ENCODE data around the gene SEPTIN10. TPM values are rescaled to one million over a fixed set of nuclear protein-coding genes. Genes with fewer than 3 reads are reported as not detected.

Gene SEPTIN10
- polyA plus RNA-seq, 3 donors, result 11.5 to 67.5 (median 42.7) TPM

- H3K27ac ChIP-seq (ENCODE audit: low read depth, low read length), result no peak overlapping the region
- WGBS, 3 donors, result 47 to 71% (median 67%) methylated on average over 20 of the region's 20 CpGs
Observed at GRCh38 chr2:109516445-109517117, 97.2 kb downstream of the SEPTIN10 start.

GRCh38 chr2:109514857-109515256 is 98.9 kb downstream of the SEPTIN10 start:
- 91 to 97% (median 95%) methylated on average over 5 of the region's 5 CpGs for WGBS, 3 donors

GRCh38 chr2:109513749-109514588 is 99.8 kb downstream of the SEPTIN10 start:
- H3K27ac ChIP-seq (ENCODE audit: low read depth, low read length), result no peak overlapping the region
- WGBS, 3 donors, result 55 to 59% (median 59%) methylated on average over 20 of the region's 20 CpGs

More at GRCh38 chr2:109514857-109515256, 98.9 kb downstream of the SEPTIN10 start:
- no peak overlapping the region for H3K27ac ChIP-seq (ENCODE audit: low read depth, low read length)

GRCh38 chr2:109513230-109513629 is 100.5 kb downstream of the SEPTIN10 start:
- no peak overlapping the region for H3K27ac ChIP-seq (ENCODE audit: low read depth, low read length)
- WGBS, 3 donors, result 90 to 95% (median 95%) methylated on average over 5 of the region's 5 CpGs

GRCh38 chr2:109512076-109512475 is 101.7 kb downstream of the SEPTIN10 start:
- H3K27ac ChIP-seq (ENCODE audit: low read depth, low read length), result no peak overlapping the region
- 74 to 96% (median 80%) methylated on average over 5 of the region's 5 CpGs for WGBS, 3 donors

- 67 to 85% (median 79%) methylated on average over 3 of the region's 3 CpGs for WGBS, 3 donors
- no peak overlapping the region for H3K27ac ChIP-seq (ENCODE audit: low read depth, low read length)
Observed at GRCh38 chr2:109511168-109511567, 102.6 kb downstream of the SEPTIN10 start.

- WGBS, 3 donors, result 44 to 56% (median 52%) methylated on average over 19 of the region's 19 CpGs
- no peak overlapping the region for H3K27ac ChIP-seq (ENCODE audit: low read depth, low read length)
Observed at GRCh38 chr2:109510136-109511028, 103.4 kb downstream of the SEPTIN10 start.

- H3K27ac ChIP-seq (ENCODE audit: low read depth, low read length), result no peak overlapping the region
- WGBS, 3 donors, result 64 to 72% (median 71%) methylated on average over 8 of the region's 8 CpGs
Observed at GRCh38 chr2:109508556-109508955, 105.2 kb downstream of the SEPTIN10 start.

GRCh38 chr2:109507828-109508227 is 105.9 kb downstream of the SEPTIN10 start:
- WGBS, 3 donors, result 61 to 75% (median 74%) methylated on average over 6 of the region's 6 CpGs

GRCh38 chr2:109507217-109507616 is 106.5 kb downstream of the SEPTIN10 start:
- 31 to 69% (median 38%) methylated on average over 7 of the region's 7 CpGs for WGBS, 3 donors

More at GRCh38 chr2:109507828-109508227, 105.9 kb downstream of the SEPTIN10 start:
- H3K27ac ChIP-seq (ENCODE audit: low read depth, low read length), result no peak overlapping the region

GRCh38 chr2:109503191-109503590 is 110.6 kb downstream of the SEPTIN10 start:
- WGBS, 3 donors, result 56 to 71% (median 60%) methylated on average over 5 of the region's 5 CpGs
- H3K27ac ChIP-seq (ENCODE audit: low read depth, low read length), result no peak overlapping the region

More at GRCh38 chr2:109507217-109507616, 106.5 kb downstream of the SEPTIN10 start:
- H3K27ac ChIP-seq (ENCODE audit: low read depth, low read length), result no peak overlapping the region

GRCh38 chr2:109501461-109501860 is 112.3 kb downstream of the SEPTIN10 start:
- 91 to 95% (median 93%) methylated on average over 21 of the region's 21 CpGs for WGBS, 3 donors
- no peak overlapping the region for H3K27ac ChIP-seq (ENCODE audit: low read depth, low read length)

- WGBS, 3 donors, result 91 to 95% (median 92%) methylated on average over 8 of the region's 8 CpGs
- H3K27ac ChIP-seq (ENCODE audit: low read depth, low read length), result no peak overlapping the region
Observed at GRCh38 chr2:109500910-109501309, 112.9 kb downstream of the SEPTIN10 start.

- H3K27ac ChIP-seq (ENCODE audit: low read depth, low read length), result no peak overlapping the region
- WGBS, 3 donors, result 26 to 50% (median 31%) methylated on average over 5 of the region's 5 CpGs
Observed at GRCh38 chr2:109499566-109499965, 114.2 kb downstream of the SEPTIN10 start.

GRCh38 chr2:109498906-109499305 is 114.9 kb downstream of the SEPTIN10 start:
- no peak overlapping the region for H3K27ac ChIP-seq (ENCODE audit: low read depth, low read length)
- WGBS, 3 donors, result 86 to 91% (median 88%) methylated on average over 15 of the region's 15 CpGs

GRCh38 chr2:109497911-109498870 is 115.6 kb downstream of the SEPTIN10 start:
- 58 to 79% (median 59%) methylated on average over 19 of the region's 19 CpGs for WGBS, 3 donors
- no peak overlapping the region for H3K27ac ChIP-seq (ENCODE audit: low read depth, low read length)

GRCh38 chr2:109497463-109497862 is 116.3 kb downstream of the SEPTIN10 start:
- WGBS, 3 donors, result 65 to 73% (median 67%) methylated on average over 8 of the region's 8 CpGs
- H3K27ac ChIP-seq (ENCODE audit: low read depth, low read length), result no peak overlapping the region
